Ishikawa (cell line): ENCODE results near the gene ZBTB7C.

Experiments used
- CEBPB ChIP-seq: IDR thresholded peaks from 2 replicates; pipeline ENCODE4 v1.6.1; 2012
- CREB1 ChIP-seq: IDR thresholded peaks from 2 replicates; pipeline ENCODE4 v1.6.1; 2012; ENCODE audit warnings: low read depth
- EGR1 ChIP-seq: IDR thresholded peaks from 2 replicates; pipeline ENCODE4 v1.6.1; 2012
- EP300 ChIP-seq: IDR thresholded peaks from 2 replicates; pipeline ENCODE4 v1.6.1; 2012; ENCODE audit warnings: borderline replicate concordance
- FOXM1 ChIP-seq: IDR thresholded peaks from 2 replicates; pipeline ENCODE4 v1.6.1; 2012; ENCODE audit warnings: low read depth, borderline replicate concordance
- NFIC ChIP-seq: IDR thresholded peaks from 2 replicates; pipeline ENCODE4 v1.6.1; 2012
- RAD21 ChIP-seq: IDR thresholded peaks from 2 replicates; pipeline ENCODE4 v1.6.1; 2012; ENCODE audit warnings: low read depth
- REST ChIP-seq: IDR thresholded peaks from 2 replicates; pipeline ENCODE4 v1.6.1; 2012; ENCODE audit warnings: low read depth, mild to moderate bottlenecking
- TAF1 ChIP-seq: IDR thresholded peaks from 2 replicates; pipeline ENCODE4 v1.6.1; 2012; ENCODE audit warnings: low read depth, mild to moderate bottlenecking
- TCF12 ChIP-seq: IDR thresholded peaks from 2 replicates; pipeline ENCODE4 v1.6.1; 2012; ENCODE audit warnings: low read depth
- TEAD4 ChIP-seq: IDR thresholded peaks from 2 replicates; pipeline ENCODE4 v1.6.1; 2012
- YY1 ChIP-seq: IDR thresholded peaks from 2 replicates; pipeline ENCODE4 v1.6.1; 2012; ENCODE audit warnings: low read depth
- ZBTB7A ChIP-seq: IDR thresholded peaks from 2 replicates; pipeline ENCODE4 v1.6.1; 2012; ENCODE audit warnings: low read depth
- TF ChIP-seq, protein P1 (sequence below): IDR thresholded peaks from 2 replicates; pipeline ENCODE4 v1.6.1; 2012
- TF ChIP-seq, protein P2 (sequence below): IDR thresholded peaks from 2 replicates; pipeline ENCODE4 v1.6.1; 2012

Gene ZBTB7C

GRCh38 chr18:48166336-48166875, 242.8 kb downstream of the ZBTB7C start:
- TF ChIP-seq, protein P1, sequence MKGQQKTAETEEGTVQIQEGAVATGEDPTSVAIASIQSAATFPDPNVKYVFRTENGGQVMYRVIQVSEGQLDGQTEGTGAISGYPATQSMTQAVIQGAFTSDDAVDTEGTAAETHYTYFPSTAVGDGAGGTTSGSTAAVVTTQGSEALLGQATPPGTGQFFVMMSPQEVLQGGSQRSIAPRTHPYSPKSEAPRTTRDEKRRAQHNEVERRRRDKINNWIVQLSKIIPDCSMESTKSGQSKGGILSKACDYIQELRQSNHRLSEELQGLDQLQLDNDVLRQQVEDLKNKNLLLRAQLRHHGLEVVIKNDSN: no peak
- TF ChIP-seq CREB1: no peak
- TF ChIP-seq EP300: no peak
- TF ChIP-seq TEAD4: no peak
- TF ChIP-seq ZBTB7A: no peak
- TF ChIP-seq, protein P2, sequence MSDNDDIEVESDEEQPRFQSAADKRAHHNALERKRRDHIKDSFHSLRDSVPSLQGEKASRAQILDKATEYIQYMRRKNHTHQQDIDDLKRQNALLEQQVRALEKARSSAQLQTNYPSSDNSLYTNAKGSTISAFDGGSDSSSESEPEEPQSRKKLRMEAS: no peak
- TF ChIP-seq NFIC: no peak
- no peak for TF ChIP-seq REST
- TF ChIP-seq TAF1: no peak
- no peak for TF ChIP-seq EGR1
- no peak for TF ChIP-seq CEBPB
- no peak for TF ChIP-seq RAD21
- TF ChIP-seq YY1: no peak
- TF ChIP-seq FOXM1: no peak
- no peak for TF ChIP-seq TCF12

GRCh38 chr18:48165111-48165866, 243.9 kb downstream of the ZBTB7C start:
- TF ChIP-seq FOXM1 (no peak), EP300 (no peak), TAF1 (no peak), TEAD4 (no peak), REST (no peak), CREB1 (no peak), TCF12 (no peak), YY1 (no peak), EGR1 (no peak), ZBTB7A (no peak), NFIC (no peak), CEBPB (no peak), RAD21 (no peak)
- TF ChIP-seq, protein P1: no peak
- TF ChIP-seq, protein P2: no peak

DNA sequence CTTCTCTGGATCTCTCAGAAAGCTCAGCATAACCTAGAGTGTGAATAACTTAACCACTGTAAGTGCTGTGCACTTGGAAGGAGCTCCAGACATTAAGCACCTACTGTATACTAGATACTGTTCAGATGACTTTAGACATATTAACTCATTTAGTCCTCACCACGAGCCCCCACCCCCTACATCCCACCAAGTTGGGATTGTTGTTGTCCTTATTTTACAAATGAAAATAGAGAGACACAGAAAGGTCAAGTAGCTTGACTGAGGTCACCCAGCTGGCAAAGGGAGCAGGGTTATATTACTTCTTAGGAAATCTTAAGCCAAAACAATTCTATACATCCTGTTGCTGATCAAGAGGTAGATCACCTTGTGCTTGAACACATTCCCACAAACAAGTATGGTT, 244.5 kb downstream of the ZBTB7C start:
- TF ChIP-seq TCF12 (no peak), ZBTB7A (no peak), RAD21 (no peak), EGR1 (no peak), CEBPB (no peak), YY1 (no peak), NFIC (no peak), REST (no peak), TAF1 (no peak), EP300 (no peak), TEAD4 (no peak)
- TF ChIP-seq, protein P2: no peak
- TF ChIP-seq, protein P1: no peak

GRCh38 chr18:48164116-48164515, 245.1 kb downstream of the ZBTB7C start:
- TF ChIP-seq RAD21: no peak
